ENCODE measurements around the gene ATP6AP1.

Gene ATP6AP1

DNA sequence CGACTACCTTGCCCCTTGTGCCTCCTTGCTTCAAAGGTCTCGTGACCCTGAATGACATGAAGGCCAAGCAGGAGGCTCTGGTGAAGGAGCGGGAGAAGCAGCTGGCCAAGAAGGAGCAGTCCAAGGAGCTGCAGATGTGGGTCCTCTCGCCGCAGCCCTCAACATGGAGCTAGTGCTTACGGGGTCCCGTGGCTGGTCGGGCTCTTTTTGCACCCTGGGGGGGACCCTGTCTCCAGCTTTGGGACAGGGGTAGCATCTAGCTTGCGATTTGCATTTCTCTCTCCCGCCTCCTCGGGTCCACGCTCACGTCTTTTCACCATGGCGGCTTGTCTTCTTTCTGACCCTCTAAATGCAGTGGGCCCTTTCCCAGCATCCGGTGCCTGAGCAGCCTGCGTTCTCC, 17.3 kb downstream of the ATP6AP1 start:
- H3K4me3 ChIP-seq (ENCODE audit: low read depth, low read length), result no peak overlapping the region
- no peak overlapping the region for H3K27ac ChIP-seq
- no peak overlapping the region for H2AFZ ChIP-seq
- TF ChIP-seq, protein P1, sequence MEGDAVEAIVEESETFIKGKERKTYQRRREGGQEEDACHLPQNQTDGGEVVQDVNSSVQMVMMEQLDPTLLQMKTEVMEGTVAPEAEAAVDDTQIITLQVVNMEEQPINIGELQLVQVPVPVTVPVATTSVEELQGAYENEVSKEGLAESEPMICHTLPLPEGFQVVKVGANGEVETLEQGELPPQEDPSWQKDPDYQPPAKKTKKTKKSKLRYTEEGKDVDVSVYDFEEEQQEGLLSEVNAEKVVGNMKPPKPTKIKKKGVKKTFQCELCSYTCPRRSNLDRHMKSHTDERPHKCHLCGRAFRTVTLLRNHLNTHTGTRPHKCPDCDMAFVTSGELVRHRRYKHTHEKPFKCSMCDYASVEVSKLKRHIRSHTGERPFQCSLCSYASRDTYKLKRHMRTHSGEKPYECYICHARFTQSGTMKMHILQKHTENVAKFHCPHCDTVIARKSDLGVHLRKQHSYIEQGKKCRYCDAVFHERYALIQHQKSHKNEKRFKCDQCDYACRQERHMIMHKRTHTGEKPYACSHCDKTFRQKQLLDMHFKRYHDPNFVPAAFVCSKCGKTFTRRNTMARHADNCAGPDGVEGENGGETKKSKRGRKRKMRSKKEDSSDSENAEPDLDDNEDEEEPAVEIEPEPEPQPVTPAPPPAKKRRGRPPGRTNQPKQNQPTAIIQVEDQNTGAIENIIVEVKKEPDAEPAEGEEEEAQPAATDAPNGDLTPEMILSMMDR (IDR thresholded peaks at IDR 0.05), result no peak
- H3K4me2 ChIP-seq (ENCODE audit: low read length), result no peak overlapping the region
- no peaks in the 10 kb centered on the region for H3K36me3 ChIP-seq (ENCODE audit: control insufficient read depth, insufficient read depth, low read length)
- no peaks in the 10 kb centered on the region for H3K27me3 ChIP-seq (ENCODE audit: control insufficient read depth, insufficient read depth, low read length)
- H3K4me1 ChIP-seq, result peaks cover 3% of the 10 kb centered on the region
- no peaks in the 10 kb centered on the region for H3K79me2 ChIP-seq
- no peaks in the 10 kb centered on the region for H3K9me3 ChIP-seq (ENCODE audit: control insufficient read depth, low read length)
- no peak overlapping the region for H3K9ac ChIP-seq

DNA sequence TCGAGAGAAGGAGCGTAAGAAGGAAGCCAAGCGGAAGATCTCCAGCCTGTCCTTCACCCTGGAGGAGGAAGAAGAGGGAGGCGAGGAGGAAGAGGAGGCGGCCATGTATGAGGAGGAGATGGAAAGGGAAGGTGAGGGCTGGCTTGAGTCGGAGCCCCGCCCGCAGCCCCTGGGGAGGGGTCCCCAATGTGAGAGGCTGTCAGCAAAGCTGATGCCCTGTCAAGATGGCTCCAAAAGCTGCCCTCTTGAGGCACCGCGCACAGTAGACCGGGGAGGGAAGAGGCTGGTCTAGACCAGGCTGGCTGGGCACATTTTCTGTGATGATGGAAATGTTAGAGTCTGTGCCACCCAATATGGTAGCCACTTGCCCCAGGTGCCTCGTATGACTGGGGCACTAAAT, 18.0 kb downstream of the ATP6AP1 start:
- TF ChIP-seq, protein P1 (IDR thresholded peaks at IDR 0.05), result no peak
- Histone ChIP-seq H3K4me2 (ENCODE audit: low read length) (no peak overlapping the region), H3K27me3 (ENCODE audit: control insufficient read depth, insufficient read depth, low read length) (no peaks in the 10 kb centered on the region), H3K9ac (no peak overlapping the region), H3K9me3 (ENCODE audit: control insufficient read depth, low read length) (no peaks in the 10 kb centered on the region), H3K4me3 (ENCODE audit: low read depth, low read length) (no peak overlapping the region), H2AFZ (no peak overlapping the region), H3K36me3 (ENCODE audit: control insufficient read depth, insufficient read depth, low read length) (no peaks in the 10 kb centered on the region), H3K4me1 (peaks cover 3% of the 10 kb centered on the region), H3K27ac (no peak overlapping the region), H3K79me2 (no peaks in the 10 kb centered on the region)

DNA sequence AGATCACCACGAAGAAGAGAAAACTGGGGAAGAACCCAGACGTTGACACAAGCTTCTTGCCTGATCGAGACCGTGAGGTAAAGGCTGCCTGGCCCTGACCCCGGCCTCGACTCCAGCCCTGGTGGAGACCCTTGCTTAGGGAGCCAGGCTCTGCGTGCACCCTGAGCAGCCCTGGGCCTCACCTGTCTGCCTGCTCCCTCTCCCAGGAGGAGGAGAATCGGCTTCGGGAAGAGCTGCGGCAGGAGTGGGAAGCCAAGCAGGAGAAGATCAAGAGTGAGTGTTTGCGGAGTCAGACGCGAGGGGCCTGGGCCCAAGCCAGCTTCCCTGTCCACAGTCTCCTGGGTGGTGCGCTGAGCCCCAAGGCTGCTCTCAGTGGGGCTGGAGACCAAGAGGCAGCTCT, 20.0 kb downstream of the ATP6AP1 start:
- TF ChIP-seq, protein P1 (IDR thresholded peaks at IDR 0.05), result no peak
- no peak overlapping the region for H3K27ac ChIP-seq
- peaks cover under 1% of the 10 kb centered on the region for H3K4me1 ChIP-seq
- H3K36me3 ChIP-seq (ENCODE audit: control insufficient read depth, insufficient read depth, low read length), result no peaks in the 10 kb centered on the region
- H3K9ac ChIP-seq, result no peak overlapping the region
- no peak overlapping the region for H3K4me3 ChIP-seq (ENCODE audit: low read depth, low read length)
- H3K4me2 ChIP-seq (ENCODE audit: low read length), result no peak overlapping the region
- H2AFZ ChIP-seq, result no peak overlapping the region
- no peaks in the 10 kb centered on the region for H3K27me3 ChIP-seq (ENCODE audit: control insufficient read depth, insufficient read depth, low read length)
- H3K79me2 ChIP-seq, result no peaks in the 10 kb centered on the region
- H3K9me3 ChIP-seq (ENCODE audit: control insufficient read depth, low read length), result no peaks in the 10 kb centered on the region

DNA sequence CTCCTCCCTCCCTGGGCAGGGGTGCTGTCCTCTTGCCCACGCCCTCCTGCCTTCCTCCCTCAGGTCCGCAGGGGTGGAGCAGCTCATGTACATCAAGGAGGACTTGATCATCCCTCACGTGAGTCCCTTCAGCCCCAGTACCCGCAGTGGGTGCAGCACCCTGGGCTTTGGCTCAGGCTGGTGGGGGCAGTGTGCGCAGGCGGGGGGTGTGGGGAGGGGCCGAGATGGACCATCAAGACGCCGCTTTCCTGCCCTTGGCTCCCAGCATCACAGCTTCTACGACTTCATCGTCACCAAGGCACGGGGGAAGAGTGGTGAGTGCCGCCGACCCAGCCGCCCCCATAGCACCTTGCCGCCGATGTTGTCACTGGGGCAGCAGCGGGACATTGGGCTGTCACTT, 21.1 kb downstream of the ATP6AP1 start:
- Histone ChIP-seq H3K4me3 (ENCODE audit: low read depth, low read length) (no peak overlapping the region), H3K27me3 (ENCODE audit: control insufficient read depth, insufficient read depth, low read length) (no peaks in the 10 kb centered on the region), H3K27ac (no peak overlapping the region), H3K9me3 (ENCODE audit: control insufficient read depth, low read length) (no peaks in the 10 kb centered on the region), H3K79me2 (no peaks in the 10 kb centered on the region), H3K9ac (no peak overlapping the region), H3K4me2 (ENCODE audit: low read length) (no peak overlapping the region), H3K36me3 (ENCODE audit: control insufficient read depth, insufficient read depth, low read length) (no peaks in the 10 kb centered on the region), H2AFZ (no peak overlapping the region), H3K4me1 (no peaks in the 10 kb centered on the region)
- TF ChIP-seq, protein P1 (IDR thresholded peaks at IDR 0.05), result no peak

DNA sequence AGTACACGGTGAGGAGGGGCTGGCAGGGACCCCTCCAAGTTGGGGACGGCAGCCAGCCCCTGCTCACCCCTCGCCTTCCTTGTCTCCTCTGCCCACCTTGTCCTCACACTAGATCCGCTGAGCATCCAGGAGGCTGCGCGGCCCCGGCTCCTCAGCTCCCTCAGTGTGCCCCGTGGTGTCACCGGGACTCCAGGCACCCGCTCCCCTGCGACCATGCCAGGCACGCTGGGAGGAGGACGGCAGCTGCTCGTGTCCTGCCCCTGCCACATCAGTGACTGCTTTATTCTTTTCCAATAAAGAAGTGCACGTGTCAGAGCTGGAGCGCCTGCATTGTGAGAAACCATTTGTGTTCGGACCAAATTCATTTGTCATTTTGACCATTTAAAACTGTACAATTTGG, 21.8 kb downstream of the ATP6AP1 start:
- Histone ChIP-seq H3K4me1 (no peaks in the 10 kb centered on the region), H3K79me2 (no peaks in the 10 kb centered on the region), H3K9ac (no peak overlapping the region), H3K4me2 (ENCODE audit: low read length) (no peak overlapping the region), H3K27me3 (ENCODE audit: control insufficient read depth, insufficient read depth, low read length) (no peaks in the 10 kb centered on the region), H3K4me3 (ENCODE audit: low read depth, low read length) (no peak overlapping the region), H3K9me3 (ENCODE audit: control insufficient read depth, low read length) (no peaks in the 10 kb centered on the region), H3K27ac (no peak overlapping the region), H3K36me3 (ENCODE audit: control insufficient read depth, insufficient read depth, low read length) (no peaks in the 10 kb centered on the region), H2AFZ (no peak overlapping the region)
- TF ChIP-seq, protein P1 (IDR thresholded peaks at IDR 0.05), result no peak
